Fibroblast of skin of left quadriceps (primary cell): Measurements from ENCODE around the gene ABCA7.
A peak's percentile ranks its signal among the peaks of the same experiment; 100 is the strongest.
"Not testable (repeated sequence)": the region's sequence is repeated elsewhere in the genome, so short reads cannot be mapped to it uniquely, and the experiment has no call there.

Experiments
- DNase-seq, 2 experiments: peaks; one replicate each; pipeline ENCODE4 v3.0.0-alpha.2; 2013; ENCODE audit warnings: low read depth in 2 of 2

Gene ABCA7

GRCh38 chr19:1017115-1017905 is 22.6 kb upstream of the ABCA7 start:
- no peak for DNase-seq

GRCh38 chr19:1017906-1018305 is 22.0 kb upstream of the ABCA7 start:
- DNase-seq = no peak

GRCh38 chr19:1018393-1018792 is 21.5 kb upstream of the ABCA7 start:
- DNase-seq = no peak

- no peak for DNase-seq
Observed at GRCh38 chr19:1018932-1019615, 20.8 kb upstream of the ABCA7 start.

- no peak for DNase-seq
Observed at GRCh38 chr19:1019616-1019961, 20.3 kb upstream of the ABCA7 start.

GRCh38 chr19:1019980-1020867 is 19.7 kb upstream of the ABCA7 start:
- DNase-seq = no peak

GRCh38 chr19:1020868-1021425 is 19.0 kb upstream of the ABCA7 start, which contains the start of gene TMEM259:
TSS of gene TMEM259 (minus strand) at chr19:1021123. CDS start at chr19:1020996, 127 bp downstream.
- peak; percentile 95 to 96 for DNase-seq

- DNase-seq = not testable (repeated sequence)
Observed at GRCh38 chr19:1023883-1024188, 16.1 kb upstream of the ABCA7 start.

GRCh38 chr19:1025080-1025479 is 14.8 kb upstream of the ABCA7 start:
- DNase-seq = not testable (repeated sequence)

GRCh38 chr19:1025960-1026782 is 13.7 kb upstream of the ABCA7 start, which contains the start of gene CNN2:
TSS of gene CNN2 (plus strand) at chr19:1026608. CDS start at chr19:1026662, 54 bp downstream.
- peak; percentile 70 to 72 for DNase-seq

GRCh38 chr19:1026783-1027649 is 12.9 kb upstream of the ABCA7 start:
- DNase-seq = no peak

GRCh38 chr19:1027650-1028061 is 12.3 kb upstream of the ABCA7 start:
- DNase-seq = no peak

- peak; percentile 97 for DNase-seq
Observed at GRCh38 chr19:1028062-1028926, 11.6 kb upstream of the ABCA7 start.

- no peak for DNase-seq
Observed at GRCh38 chr19:1032264-1032867, 7.5 kb upstream of the ABCA7 start.

- DNase-seq = no peak
Observed at GRCh38 chr19:1035998-1036621, 3.8 kb upstream of the ABCA7 start.

- no peak for DNase-seq
Observed at GRCh38 chr19:1037621-1038064, 2.3 kb upstream of the ABCA7 start.

- no peak for DNase-seq
Observed at GRCh38 chr19:1038978-1039645, 795 bp upstream of the ABCA7 start.
